GM23338 (cell line): Measurements from ENCODE around the gene BBOF1. TPM values are rescaled to one million over a fixed set of nuclear protein-coding genes. Genes with fewer than 3 reads are reported as not detected.
A peak's percentile ranks its signal among the peaks of the same experiment; 100 is the strongest.

Experiments used
- ATAC-seq: fragments of 200-7000 bp; cut with Tn5 transposase; 3 replicates; pipeline ENCODE4 v1.9.1; 2020
- DNase-seq: peaks from one replicate; pipeline ENCODE4 v3.0.0-alpha.2; 2015; ENCODE audit warnings: low spot score
- H2AFZ ChIP-seq: fragments of 200-600 bp; sonication (generic); 2 replicates; pipeline ENCODE4 v1.8.0; 2016; ENCODE audit warnings: antibody characterized with exemption, mild to moderate bottlenecking, moderate library complexity
- H3F3A ChIP-seq: fragments of 200-600 bp; sonication (generic); replicated peaks from 2 replicates; pipeline ENCODE4 v1.8.0; 2017; ENCODE audit warnings: antibody characterized with exemption, mixed run types, low read depth
- H3K27ac ChIP-seq: fragments of 200-600 bp; sonication (generic); 2 replicates; pipeline ENCODE4 v1.6.1; 2016; ENCODE audit warnings: low read depth
- H3K27me3 ChIP-seq: fragments of 200-600 bp; sonication (generic); 2 replicates; pipeline ENCODE4 v1.8.0; 2016; ENCODE audit warnings: mild to moderate bottlenecking, mixed run types, moderate library complexity; ENCODE audit not compliant: insufficient read depth
- H3K36me3 ChIP-seq: fragments of 200-600 bp; sonication (generic); 2 replicates; pipeline ENCODE4 v1.8.0; 2016; ENCODE audit warnings: mild to moderate bottlenecking; ENCODE audit not compliant: insufficient read depth
- H3K4me1 ChIP-seq: fragments of 200-600 bp; sonication (generic); 2 replicates; pipeline ENCODE4 v1.8.0; 2016; ENCODE audit warnings: mild to moderate bottlenecking, moderate library complexity; ENCODE audit not compliant: insufficient read depth
- H3K4me2 ChIP-seq: fragments of 200-600 bp; sonication (generic); 2 replicates; pipeline ENCODE4 v1.7.1; 2017; ENCODE audit warnings: mixed run types
- H3K4me3 ChIP-seq: fragments of 200-600 bp; sonication (generic); 2 replicates; pipeline ENCODE4 v1.6.1; 2016; ENCODE audit warnings: mixed run types
- H3K79me2 ChIP-seq: fragments of 200-600 bp; sonication (generic); replicated peaks from 2 replicates; pipeline ENCODE4 v1.8.0; 2017; ENCODE audit warnings: mild to moderate bottlenecking; ENCODE audit not compliant: insufficient read depth
- H3K9me2 ChIP-seq: fragments of 200-600 bp; sonication (generic); 2 replicates; pipeline ENCODE4 v1.8.0; 2017; ENCODE audit not compliant: insufficient read depth
- H4K20me1 ChIP-seq: fragments of 200-600 bp; sonication (generic); replicated peaks from 2 replicates; pipeline ENCODE4 v1.8.0; 2017; ENCODE audit warnings: mild to moderate bottlenecking; ENCODE audit not compliant: insufficient read depth
- H3K27ac Mint-ChIP-seq: 2 replicates; pipeline ENCODE4 v1.8.0; 2020; ENCODE audit warnings: inconsistent platforms, mild to moderate bottlenecking, moderate library complexity, mixed read lengths
- H3K27me3 Mint-ChIP-seq: 3 replicates; pipeline ENCODE4 v1.8.0; 2022; ENCODE audit warnings: low read depth, mild to moderate bottlenecking, moderate library complexity, mixed read lengths, inconsistent platforms; ENCODE audit not compliant: insufficient read depth, poor library complexity
- H3K36me3 Mint-ChIP-seq: 3 replicates; pipeline ENCODE4 v1.8.0; 2021; ENCODE audit warnings: low read depth, mild to moderate bottlenecking, inconsistent platforms, moderate library complexity, mixed read lengths
- H3K4me1 Mint-ChIP-seq: 3 replicates; pipeline ENCODE4 v1.8.0; 2020; ENCODE audit warnings: mild to moderate bottlenecking, inconsistent platforms, mixed read lengths
- H3K4me3 Mint-ChIP-seq: 3 replicates; pipeline ENCODE4 v1.8.0; 2021; ENCODE audit warnings: moderate library complexity, mild to moderate bottlenecking, inconsistent platforms, mixed read lengths
- H3K9me3 Mint-ChIP-seq: 3 replicates; pipeline ENCODE4 v1.8.0; 2020; ENCODE audit warnings: moderate library complexity, mild to moderate bottlenecking, inconsistent platforms, mixed read lengths
- CREB1 ChIP-seq: fragments of 250-450 bp; sonication (Bioruptor Pico); IDR thresholded peaks from 2 replicates; pipeline ENCODE4 v1.5.0; 2020; ENCODE audit warnings: low read depth, mild to moderate bottlenecking, moderate library complexity
- EZH2 ChIP-seq: fragments of 200-600 bp; sonication (generic); IDR thresholded peaks from one replicate; pipeline ENCODE4 v1.8.0; 2017; ENCODE audit warnings: antibody characterized with exemption, mild to moderate bottlenecking, low read depth; ENCODE audit not compliant: unreplicated experiment
- POLR2AphosphoS5 ChIP-seq: IDR thresholded peaks from 2 replicates; pipeline ENCODE4 v1.6.1; 2016; ENCODE audit warnings: antibody characterized with exemption, low read depth
- REST ChIP-seq: IDR thresholded peaks from one replicate; pipeline ENCODE4 v1.6.1; 2018; ENCODE audit warnings: antibody characterized with exemption; ENCODE audit not compliant: unreplicated experiment
- ZNF331 ChIP-seq: fragments of 250-450 bp; sonication (Bioruptor Pico); IDR thresholded peaks from 2 replicates; pipeline ENCODE4 v1.5.0; 2020; ENCODE audit warnings: low read depth, mild to moderate bottlenecking, moderate library complexity
- polyA plus RNA-seq: library from polyadenylated mRNA; unstranded; fragments of >200 nt; fragmentation: Nextera tagmentation; extraction: Ambion mirVana; gene quantifications from 2 replicates; pipeline ENCODE4 v1.2.1, GENCODE V29; 2016
- total RNA-seq: library from RNA; depleted of rRNA; stranded (reverse); fragments of >200 nt; shearing (Covaris generic); gene quantifications from 2 replicates; pipeline ENCODE4 v1.2.3, GENCODE V29; 2014
- TF ChIP-seq, protein P1 (sequence below), 2 experiments: fragments of 200-600 bp in 1 of 2; sonication (generic) in 1 of 2; conservative IDR thresholded peaks; 2 replicates each; pipeline versions ENCODE4 v1.5.1 to v1.6.1; 2016 to 2017; ENCODE audit warnings: antibody characterized with exemption in 2 of 2, low read depth in 2 of 2, mild to moderate bottlenecking in 2 of 2, moderate library complexity in 1 of 2

The BBOF1 gene
- total and polyA plus RNA-seq, 2 experiments from 2014 or later = 0.24 to 0.53 TPM

DNA sequence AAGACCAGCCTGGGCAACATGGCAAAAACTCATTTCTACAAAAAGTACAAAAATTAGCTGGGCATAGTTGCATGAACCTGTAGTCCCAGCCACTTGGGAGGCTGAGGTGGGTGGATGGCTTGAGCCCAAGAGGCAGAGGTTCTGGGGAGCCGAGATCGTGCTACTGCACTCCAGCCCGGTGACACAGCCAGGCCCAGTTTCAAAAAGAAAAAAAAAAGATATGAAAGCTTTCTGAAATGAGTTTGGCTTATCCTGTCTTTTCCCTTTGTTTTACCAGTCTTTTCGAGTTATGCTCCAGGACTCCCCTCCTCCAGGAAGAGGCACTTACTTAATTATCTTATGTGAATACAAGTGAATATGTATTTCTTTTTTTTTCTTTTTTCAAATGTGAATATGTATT, 3.2 kb downstream of the BBOF1 start:
- H3K27ac Mint-ChIP-seq = no peak overlapping the region
- Histone ChIP-seq H2AFZ (no peak overlapping the region), H3K4me2 (no peak overlapping the region), H3K27ac (no peak overlapping the region), H4K20me1 (no peaks in the 10 kb centered on the region), H3K36me3 (no peaks in the 10 kb centered on the region), H3F3A (no peaks in the 10 kb centered on the region), H3K4me3 (no peak overlapping the region), H3K9me2 (no peaks in the 10 kb centered on the region), H3K4me1 (no peaks in the 10 kb centered on the region; the same call in 1 of the 2 replicates), H3K27me3 (peaks cover 9% of the 10 kb centered on the region), H3K79me2 (no peaks in the 10 kb centered on the region)
- H3K27me3 Mint-ChIP-seq = peaks cover 17% of the 10 kb centered on the region
- H3K9me3 Mint-ChIP-seq = no peaks in the 10 kb centered on the region
- DNase-seq (no peak), ATAC-seq (no peak)
- TF ChIP-seq CREB1 (CRISPR knock-in tag) (no peak), REST (no peak)
- H3K4me1 Mint-ChIP-seq = no peaks in the 10 kb centered on the region; the same call in 2 of the 3 replicates
- H3K36me3 Mint-ChIP-seq = no peaks in the 10 kb centered on the region
- no peak overlapping the region for H3K4me3 Mint-ChIP-seq

DNA sequence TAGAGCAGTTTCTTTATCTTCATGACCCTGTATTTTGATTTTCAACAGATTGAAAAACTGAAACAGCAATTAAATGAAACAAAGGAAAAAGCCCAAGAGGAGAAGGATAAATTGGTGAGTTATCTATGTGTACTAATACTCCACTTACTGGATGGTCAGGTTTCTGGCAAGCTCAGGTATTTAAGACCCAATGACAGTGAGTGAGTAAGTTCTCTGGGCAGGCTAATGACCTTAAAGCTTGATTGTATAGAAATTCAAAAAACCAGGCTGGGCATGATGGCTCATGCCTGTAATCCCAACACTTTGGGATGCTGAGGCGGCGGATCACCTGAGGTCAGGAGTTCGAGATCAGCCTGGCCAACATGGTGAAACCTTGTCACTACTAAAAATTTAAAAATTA, 10.0 kb downstream of the BBOF1 start:
- Mint-ChIP-seq H3K9me3 (no peaks in the 10 kb centered on the region), H3K27ac (no peak overlapping the region), H3K36me3 (no peaks in the 10 kb centered on the region), H3K4me1 (no peaks in the 10 kb centered on the region), H3K4me3 (no peak overlapping the region), H3K27me3 (peaks cover 3% of the 10 kb centered on the region)
- Histone ChIP-seq H3K79me2 (no peaks in the 10 kb centered on the region), H3K4me1 (no peaks in the 10 kb centered on the region), H3K9me2 (no peaks in the 10 kb centered on the region), H3K4me2 (no peak overlapping the region), H2AFZ (peak overlapping the region; percentile 69; the same call in 1 of the 2 replicates), H3K27me3 (no peaks in the 10 kb centered on the region), H3K27ac (no peak overlapping the region), H3K4me3 (no peak overlapping the region), H4K20me1 (no peaks in the 10 kb centered on the region; the same call in 1 of the 2 replicates), H3K36me3 (no peaks in the 10 kb centered on the region), H3F3A (no peaks in the 10 kb centered on the region)
- TF ChIP-seq EZH2 (no peak), POLR2AphosphoS5 (no peak), ZNF331 (CRISPR knock-in tag) (no peak), CREB1 (CRISPR knock-in tag) (no peak)
- TF ChIP-seq, protein P1, sequence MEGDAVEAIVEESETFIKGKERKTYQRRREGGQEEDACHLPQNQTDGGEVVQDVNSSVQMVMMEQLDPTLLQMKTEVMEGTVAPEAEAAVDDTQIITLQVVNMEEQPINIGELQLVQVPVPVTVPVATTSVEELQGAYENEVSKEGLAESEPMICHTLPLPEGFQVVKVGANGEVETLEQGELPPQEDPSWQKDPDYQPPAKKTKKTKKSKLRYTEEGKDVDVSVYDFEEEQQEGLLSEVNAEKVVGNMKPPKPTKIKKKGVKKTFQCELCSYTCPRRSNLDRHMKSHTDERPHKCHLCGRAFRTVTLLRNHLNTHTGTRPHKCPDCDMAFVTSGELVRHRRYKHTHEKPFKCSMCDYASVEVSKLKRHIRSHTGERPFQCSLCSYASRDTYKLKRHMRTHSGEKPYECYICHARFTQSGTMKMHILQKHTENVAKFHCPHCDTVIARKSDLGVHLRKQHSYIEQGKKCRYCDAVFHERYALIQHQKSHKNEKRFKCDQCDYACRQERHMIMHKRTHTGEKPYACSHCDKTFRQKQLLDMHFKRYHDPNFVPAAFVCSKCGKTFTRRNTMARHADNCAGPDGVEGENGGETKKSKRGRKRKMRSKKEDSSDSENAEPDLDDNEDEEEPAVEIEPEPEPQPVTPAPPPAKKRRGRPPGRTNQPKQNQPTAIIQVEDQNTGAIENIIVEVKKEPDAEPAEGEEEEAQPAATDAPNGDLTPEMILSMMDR (conservative IDR thresholded peaks at IDR 0.05; ENCODE audit: low read depth in 2 of 2) = no peak
- DNase-seq (no peak), ATAC-seq (no peak)
